ENCODE measurements around the gene KRT5.

DNA sequence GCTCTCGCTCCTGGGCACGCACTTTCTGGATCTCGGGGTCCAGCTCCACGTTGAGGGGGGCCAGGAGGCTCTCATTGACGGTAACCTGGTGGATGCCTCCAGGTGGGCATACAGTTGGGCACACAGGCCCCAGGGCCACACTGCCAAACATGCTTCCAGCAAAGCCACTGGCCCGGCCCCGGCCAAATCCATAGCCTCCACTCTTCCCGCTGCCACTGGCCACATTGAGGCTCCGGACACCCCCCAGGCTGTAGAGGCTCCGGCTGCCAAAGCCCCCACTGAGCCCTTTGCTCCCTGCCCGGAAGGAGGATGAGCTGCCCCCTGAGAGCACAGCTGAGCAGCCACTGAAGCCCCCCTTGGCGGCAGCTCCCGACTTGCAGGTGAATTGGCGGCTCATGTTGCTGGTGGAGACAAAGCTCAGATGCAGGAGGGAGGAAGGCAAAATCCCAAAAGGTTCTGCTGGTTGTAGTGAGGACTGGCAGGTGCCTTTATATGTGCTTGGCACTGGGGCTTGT, 32.5 kb upstream of the KRT5 start, which contains the start of gene KRT71:
- TF ChIP-seq CTCF (conservative IDR thresholded peaks at IDR 0.05; ENCODE audit: low read length) (no peak), EZH2phosphoT487 (IDR thresholded peaks at IDR 0.05; ENCODE audit: borderline replicate concordance) (no peak)

Measured in Loucy (cell line).